ENCODE measurements around the gene CLEC18A. TPM values are rescaled to one million over a fixed set of nuclear protein-coding genes. Genes with fewer than 3 reads are reported as not detected.
A peak's percentile ranks its signal among the peaks of the same experiment; 100 is the strongest.
"Not testable (repeated sequence)": the region's sequence is repeated elsewhere in the genome, so short reads cannot be mapped to it uniquely, and the experiment has no call there.

CLEC18A gene
- total RNA-seq, 1 donor from 2014 or later: 4.5 TPM

DNA sequence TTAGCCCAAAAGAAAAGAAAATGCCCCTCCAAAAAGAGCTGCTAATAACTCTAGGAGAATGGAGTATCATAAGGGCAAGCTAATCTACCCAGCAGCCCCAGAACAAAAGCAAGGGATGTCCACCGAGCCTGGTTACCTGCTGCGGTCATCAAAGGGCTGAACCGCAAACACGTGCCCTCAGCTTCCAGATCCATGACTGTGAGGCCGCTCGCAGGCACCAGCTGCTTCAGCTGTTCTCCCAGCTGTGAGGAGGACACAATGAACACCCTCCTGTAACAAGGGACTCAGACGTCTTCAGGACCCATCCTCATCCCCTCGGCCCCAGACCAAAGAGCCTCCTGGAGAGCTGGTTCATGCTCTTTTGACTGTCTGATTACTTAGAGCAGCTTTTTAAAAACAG lies 59.5 kb downstream of the CLEC18A start:
- not testable (repeated sequence) for H3K27me3 Mint-ChIP-seq (ENCODE audit: low read depth); H3K4me3 Mint-ChIP-seq (ENCODE audit: unreplicated experiment); H3K9me3 Mint-ChIP-seq (ENCODE audit: low read depth); H3K27ac Mint-ChIP-seq (ENCODE audit: unreplicated experiment); DNase-seq (ENCODE audit: low spot score)
- Mint-ChIP-seq H3K36me3 (ENCODE audit: low read depth) (peaks cover 20% of the 10 kb centered on the region), H3K4me1 (ENCODE audit: low read depth) (peaks cover 13% of the 10 kb centered on the region)

DNA sequence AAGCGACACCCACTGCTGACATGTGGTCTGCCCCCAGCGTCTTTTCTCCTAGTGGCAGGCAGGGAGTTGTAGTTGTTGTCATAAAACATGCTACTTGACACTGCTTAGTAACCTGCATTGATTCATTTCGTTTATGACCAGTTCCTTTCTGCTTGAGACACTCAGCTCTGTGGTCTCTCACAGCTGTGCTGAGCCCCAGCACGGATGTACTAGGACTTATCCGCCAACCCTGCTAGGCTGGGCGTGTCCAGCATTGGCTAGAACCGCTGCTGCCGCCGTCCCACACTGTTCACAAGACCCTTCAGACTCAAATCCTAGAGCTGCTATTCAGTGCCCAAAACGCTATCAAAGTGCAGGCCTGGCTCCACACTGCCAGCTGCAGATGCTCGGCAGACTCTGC lies 60.0 kb downstream of the CLEC18A start:
- H3K36me3 Mint-ChIP-seq (ENCODE audit: low read depth): peaks cover 23% of the 10 kb centered on the region

DNA sequence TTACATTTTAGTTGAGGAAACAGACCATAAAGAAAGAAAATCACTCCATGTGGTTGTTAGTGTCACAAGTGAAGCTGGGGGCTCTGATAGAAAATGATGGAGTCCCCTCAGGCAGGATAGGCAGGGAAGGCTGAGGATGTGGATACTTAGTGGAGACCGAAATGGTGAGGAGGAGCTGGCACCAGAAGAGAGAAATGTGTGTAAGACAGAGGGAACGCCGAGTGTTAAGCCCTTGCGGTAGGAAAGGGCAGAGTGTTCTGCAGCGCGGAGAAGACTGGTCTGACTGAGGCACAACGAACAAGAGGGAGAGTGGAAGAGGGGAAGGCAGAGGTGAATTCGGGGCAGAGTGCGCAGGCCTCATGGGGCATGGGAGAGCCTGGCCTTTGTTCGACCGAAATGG lies 61.2 kb downstream of the CLEC18A start:
- not testable (repeated sequence) for H3K27ac Mint-ChIP-seq (ENCODE audit: unreplicated experiment); H3K27me3 Mint-ChIP-seq (ENCODE audit: low read depth); DNase-seq (ENCODE audit: low spot score); H3K9me3 Mint-ChIP-seq (ENCODE audit: low read depth); H3K4me3 Mint-ChIP-seq (ENCODE audit: unreplicated experiment)
- Mint-ChIP-seq H3K36me3 (ENCODE audit: low read depth) (peaks cover 22% of the 10 kb centered on the region), H3K4me1 (ENCODE audit: low read depth) (peaks cover 19% of the 10 kb centered on the region)

More for the DNA sequence above, 60.0 kb downstream of the CLEC18A start:
- peaks cover 17% of the 10 kb centered on the region for H3K4me1 Mint-ChIP-seq (ENCODE audit: low read depth)
- H3K27ac Mint-ChIP-seq (ENCODE audit: unreplicated experiment); DNase-seq (ENCODE audit: low spot score); H3K27me3 Mint-ChIP-seq (ENCODE audit: low read depth); H3K9me3 Mint-ChIP-seq (ENCODE audit: low read depth); H3K4me3 Mint-ChIP-seq (ENCODE audit: unreplicated experiment): not testable (repeated sequence)

DNA sequence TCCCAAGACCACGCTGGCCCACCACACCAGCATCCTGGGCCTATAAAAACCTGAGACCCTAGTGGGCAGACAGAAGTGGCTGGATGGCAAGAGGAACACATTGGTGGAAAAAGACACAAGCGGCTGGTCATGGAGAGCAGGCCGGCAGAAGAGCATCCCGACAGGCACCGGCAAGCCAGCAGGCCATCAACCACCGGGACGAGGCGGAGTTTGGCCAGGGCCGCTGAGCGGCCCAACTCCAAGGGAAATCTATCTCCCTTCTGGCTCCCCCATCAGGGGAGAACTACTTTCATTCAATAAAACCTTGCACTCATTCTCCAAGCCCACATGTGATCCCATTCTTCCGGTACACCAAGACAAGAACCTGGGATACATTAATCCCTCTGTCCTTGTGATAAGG lies 61.8 kb downstream of the CLEC18A start:
- Mint-ChIP-seq H3K36me3 (ENCODE audit: low read depth) (peaks cover 25% of the 10 kb centered on the region), H3K4me1 (ENCODE audit: low read depth) (peaks cover 19% of the 10 kb centered on the region)

More for the DNA sequence above, 61.8 kb downstream of the CLEC18A start:
- not testable (repeated sequence) for DNase-seq (ENCODE audit: low spot score); H3K4me3 Mint-ChIP-seq (ENCODE audit: unreplicated experiment); H3K27me3 Mint-ChIP-seq (ENCODE audit: low read depth); H3K9me3 Mint-ChIP-seq (ENCODE audit: low read depth); H3K27ac Mint-ChIP-seq (ENCODE audit: unreplicated experiment)

Small RNAs within 50 kb of the gene (microRNA-seq; reads per million reads assigned to microRNA genes)
- 6,197 reads per million, percentile 92 among the genes with 10 or more reads in this experiment for gene MIR140 (ENCODE audit: borderline number of aligned reads)

Other genes with a start within 250 kb of the CLEC18A start
- gene NQO1, start 224.8 kb upstream of the CLEC18A start, total RNA-seq: 64.3 to 345 TPM (median 68.8 TPM) in 3 replicates
- 23.9 to 25.7 TPM (median 25.3 TPM) in 3 replicates for gene NOB1, start 196.4 kb upstream of the CLEC18A start, total RNA-seq
- gene WWP2, start 189.0 kb upstream of the CLEC18A start, total RNA-seq: 37.9 to 41.2 TPM (median 39.9 TPM) in 3 replicates
- gene PDPR, start 163.0 kb downstream of the CLEC18A start, total RNA-seq: 22.8 to 29.2 TPM (median 23.7 TPM) in 3 replicates
- gene CLEC18C, start 222.5 kb downstream of the CLEC18A start, total RNA-seq: 0.34 TPM in 1 of 3 replicates, not detected in the others